ENCODE data around the gene LHX6.

The LHX6 gene

GRCh38 chr9:122225312-122226141 is 3.2 kb downstream of the LHX6 start:
- Mint-ChIP-seq H3K9me3 (peaks cover 3% of the 10 kb centered on the region), H3K4me3 (peak overlapping the region in 2 of 3 experiments; percentile 17 to 49), H3K36me3 (ENCODE audit: low read depth) (no peaks in the 10 kb centered on the region), H3K4me1 (peaks cover 29% of the 10 kb centered on the region), H3K27ac (no peak overlapping the region), H3K27me3 (ENCODE audit: low read depth) (peaks cover 80% of the 10 kb centered on the region)
- no peak for TF ChIP-seq CTCF (IDR thresholded peaks at IDR 0.05; ENCODE audit: unreplicated experiment in 3 of 3)

GRCh38 chr9:122223435-122223834 is 5.3 kb downstream of the LHX6 start:
- no peak for TF ChIP-seq CTCF (IDR thresholded peaks at IDR 0.05; ENCODE audit: unreplicated experiment in 3 of 3)
- peaks cover 100% of the 10 kb centered on the region for H3K27me3 Mint-ChIP-seq (ENCODE audit: low read depth)
- H3K9me3 Mint-ChIP-seq, result peaks cover 4% of the 10 kb centered on the region

GRCh38 chr9:122222791-122223190 is 6.0 kb downstream of the LHX6 start:
- H3K4me1 Mint-ChIP-seq, result peaks cover 56% of the 10 kb centered on the region
- peak overlapping the region in 1 of 3 experiments; percentile 17 for H3K4me3 Mint-ChIP-seq
- H3K27ac Mint-ChIP-seq, result no peak overlapping the region
- H3K9me3 Mint-ChIP-seq, result peaks cover 6% of the 10 kb centered on the region
- TF ChIP-seq CTCF (IDR thresholded peaks at IDR 0.05; ENCODE audit: unreplicated experiment in 3 of 3), result no peak
- H3K36me3 Mint-ChIP-seq (ENCODE audit: low read depth), result no peaks in the 10 kb centered on the region
- peaks cover 100% of the 10 kb centered on the region for H3K27me3 Mint-ChIP-seq (ENCODE audit: low read depth)

More at GRCh38 chr9:122223435-122223834, 5.3 kb downstream of the LHX6 start:
- Mint-ChIP-seq H3K27ac (no peak overlapping the region), H3K4me3 (peak overlapping the region in 1 of 3 experiments; percentile 29), H3K4me1 (peaks cover 50% of the 10 kb centered on the region), H3K36me3 (ENCODE audit: low read depth) (no peaks in the 10 kb centered on the region)

GRCh38 chr9:122221183-122221811 is 7.5 kb downstream of the LHX6 start:
- H3K4me3 Mint-ChIP-seq, result peak overlapping the region in 2 of 3 experiments; percentile 52 to 62
- no peak for TF ChIP-seq CTCF (IDR thresholded peaks at IDR 0.05; ENCODE audit: unreplicated experiment in 3 of 3)
- H3K27ac Mint-ChIP-seq, result no peak overlapping the region
- H3K27me3 Mint-ChIP-seq (ENCODE audit: low read depth), result peaks cover 100% of the 10 kb centered on the region
- peaks cover 52% of the 10 kb centered on the region for H3K4me1 Mint-ChIP-seq
- no peaks in the 10 kb centered on the region for H3K36me3 Mint-ChIP-seq (ENCODE audit: low read depth)
- peaks cover 6% of the 10 kb centered on the region for H3K9me3 Mint-ChIP-seq

GRCh38 chr9:122220673-122221182 is 8.0 kb downstream of the LHX6 start:
- Mint-ChIP-seq H3K27me3 (ENCODE audit: low read depth) (peaks cover 100% of the 10 kb centered on the region), H3K36me3 (ENCODE audit: low read depth) (no peaks in the 10 kb centered on the region), H3K4me1 (peaks cover 50% of the 10 kb centered on the region), H3K9me3 (peaks cover 6% of the 10 kb centered on the region), H3K4me3 (peak overlapping the region; percentile 52 to 76 (median 71)), H3K27ac (no peak overlapping the region)
- TF ChIP-seq CTCF (IDR thresholded peaks at IDR 0.05; ENCODE audit: unreplicated experiment in 3 of 3), result no peak

Data from nephron (organoid).